ENCODE results near the gene SDCCAG8. TPM values are rescaled to one million over a fixed set of nuclear protein-coding genes. Genes with fewer than 3 reads are reported as not detected.

SDCCAG8 gene
- total RNA-seq, 1 experiment from 2014 or later: 17.2 TPM

DNA sequence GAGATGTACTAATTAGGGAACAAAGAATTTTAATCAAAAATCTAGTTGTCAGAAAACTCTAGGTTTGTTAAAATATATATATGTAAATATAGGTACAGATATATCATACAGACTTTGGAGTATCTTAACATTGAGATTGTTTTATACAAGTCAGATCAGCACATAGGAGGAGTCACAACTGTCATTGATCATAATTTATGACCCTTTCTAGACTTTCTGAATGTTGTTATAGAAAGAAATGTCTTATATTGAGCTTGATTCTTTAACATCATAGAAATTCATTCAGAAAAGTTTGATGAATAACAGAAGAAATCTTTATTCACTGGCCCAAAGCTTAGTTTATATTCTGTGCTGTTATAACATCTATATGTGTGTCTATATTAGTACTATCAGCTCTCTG is 185.8 kb downstream of the SDCCAG8 start:
- no peak overlapping the region for H3K27ac ChIP-seq
- H3K9me3 ChIP-seq (replicated peaks): no peaks in the 10 kb centered on the region
- H3K4me3 ChIP-seq: no peak overlapping the region
- H3K4me1 ChIP-seq (replicated peaks): peaks cover 17% of the 10 kb centered on the region
- DNase-seq (ENCODE audit: low read depth in 1 of 2, low spot score in 2 of 2): no peak
- H3K36me3 ChIP-seq: no peaks in the 10 kb centered on the region
- H3K27me3 ChIP-seq (replicated peaks): no peaks in the 10 kb centered on the region

DNA sequence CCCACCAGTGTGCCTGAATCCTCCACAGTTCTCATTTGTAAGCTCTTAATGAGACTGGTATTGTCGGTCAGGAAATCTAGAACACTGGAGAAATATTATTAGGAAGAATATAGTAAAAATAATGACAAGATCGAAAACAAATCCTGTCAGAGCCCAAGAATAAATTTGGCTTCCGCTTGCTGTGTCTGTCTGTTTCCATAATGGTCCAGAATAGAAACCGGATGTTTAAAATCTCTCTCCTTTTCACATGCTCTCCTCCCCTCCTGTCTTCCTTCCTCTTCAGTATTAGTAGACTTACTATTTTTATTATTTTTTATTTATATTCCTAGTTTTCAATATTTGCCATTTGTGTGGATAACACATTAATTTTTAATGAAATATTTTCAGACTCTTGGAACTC is 187.7 kb downstream of the SDCCAG8 start:
- Histone ChIP-seq H3K36me3 (no peaks in the 10 kb centered on the region), H3K9me3 (replicated peaks) (no peaks in the 10 kb centered on the region), H3K4me3 (no peak overlapping the region), H3K4me1 (replicated peaks) (peaks cover 20% of the 10 kb centered on the region), H3K27me3 (replicated peaks) (no peaks in the 10 kb centered on the region), H3K27ac (no peak overlapping the region)
- DNase-seq (ENCODE audit: low read depth in 1 of 2, low spot score in 2 of 2): no peak

DNA sequence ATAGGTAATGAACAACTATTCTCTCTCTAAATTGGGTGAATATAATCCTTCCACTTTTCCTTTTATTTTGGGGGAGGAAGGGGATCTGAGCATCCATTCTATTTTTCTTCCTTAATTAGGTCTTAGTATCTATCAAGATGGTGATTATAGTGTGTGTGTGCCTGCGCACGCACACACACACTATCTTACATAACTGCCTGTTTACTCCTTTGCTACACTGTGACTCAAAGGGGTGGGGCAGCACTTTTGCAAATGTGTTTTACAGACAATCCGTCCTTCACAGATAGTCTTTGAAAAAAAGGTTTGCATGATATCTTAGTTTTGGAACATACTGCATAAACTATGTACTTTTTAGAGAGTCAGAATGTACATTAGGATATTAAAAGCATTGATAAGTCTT is 191.5 kb downstream of the SDCCAG8 start:
- H3K27me3 ChIP-seq (replicated peaks): no peaks in the 10 kb centered on the region
- no peak for DNase-seq (ENCODE audit: low read depth in 1 of 2, low spot score in 2 of 2)
- H3K27ac ChIP-seq: no peak overlapping the region
- no peak overlapping the region for H3K4me3 ChIP-seq
- H3K36me3 ChIP-seq: no peaks in the 10 kb centered on the region
- H3K4me1 ChIP-seq (replicated peaks): peaks cover 3% of the 10 kb centered on the region; the same call in 1 of the 2 replicates
- no peaks in the 10 kb centered on the region for H3K9me3 ChIP-seq (replicated peaks)

DNA sequence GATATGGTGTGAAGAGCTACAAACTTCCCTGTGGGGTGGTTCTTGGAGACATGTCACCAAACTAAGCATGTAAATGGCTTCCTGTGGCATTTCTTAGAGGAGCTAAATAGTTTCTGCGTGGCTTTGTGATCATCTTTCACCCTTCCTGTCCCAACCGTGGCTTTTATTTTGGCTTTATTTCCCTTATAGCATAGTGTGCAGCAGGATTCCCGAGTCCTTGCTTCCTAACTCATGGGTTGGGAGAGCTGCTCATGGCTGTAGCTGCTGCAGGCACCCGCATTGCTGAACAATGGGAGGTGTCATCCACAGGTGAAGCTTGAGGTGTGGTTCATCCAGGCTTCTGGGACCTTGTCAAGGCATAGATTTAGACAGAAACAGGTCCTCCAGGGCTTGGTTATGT is 192.0 kb downstream of the SDCCAG8 start:
- H3K36me3 ChIP-seq: no peaks in the 10 kb centered on the region; the same call in 1 of the 2 replicates
- no peak overlapping the region for H3K4me3 ChIP-seq
- no peak overlapping the region for H3K27ac ChIP-seq
- H3K27me3 ChIP-seq (replicated peaks): no peaks in the 10 kb centered on the region
- H3K4me1 ChIP-seq (replicated peaks): peaks cover 3% of the 10 kb centered on the region; the same call in 1 of the 2 replicates
- H3K9me3 ChIP-seq (replicated peaks): no peaks in the 10 kb centered on the region
- no peak for DNase-seq (ENCODE audit: low read depth in 1 of 2, low spot score in 2 of 2)

DNA sequence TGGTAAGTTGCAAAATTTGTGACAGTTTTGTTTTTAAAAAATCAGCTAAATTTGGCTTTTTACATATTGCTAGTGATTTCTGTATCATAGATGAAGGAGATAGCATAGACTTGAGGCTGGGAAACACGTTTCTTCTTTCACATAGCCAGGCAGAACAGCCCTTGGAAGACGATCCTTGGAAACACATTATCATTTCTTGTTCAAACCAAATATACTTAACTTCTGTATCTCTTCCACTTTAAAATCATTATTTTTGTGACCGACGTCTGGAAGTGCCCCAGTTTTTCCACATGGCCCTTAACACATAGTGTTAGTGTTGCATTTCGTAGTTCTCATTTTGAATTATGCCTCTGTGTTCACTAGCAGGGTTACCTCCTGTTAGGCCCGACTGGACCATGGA is 193.5 kb downstream of the SDCCAG8 start:
- H3K9me3 ChIP-seq (replicated peaks): no peaks in the 10 kb centered on the region
- DNase-seq (ENCODE audit: low read depth in 1 of 2, low spot score in 2 of 2): no peak
- H3K36me3 ChIP-seq: no peaks in the 10 kb centered on the region; the same call in 1 of the 2 replicates
- no peaks in the 10 kb centered on the region for H3K27me3 ChIP-seq (replicated peaks)
- peaks cover 3% of the 10 kb centered on the region; the same call in 1 of the 2 replicates for H3K4me1 ChIP-seq (replicated peaks)
- no peak overlapping the region for H3K27ac ChIP-seq
- H3K4me3 ChIP-seq: no peak overlapping the region

DNA sequence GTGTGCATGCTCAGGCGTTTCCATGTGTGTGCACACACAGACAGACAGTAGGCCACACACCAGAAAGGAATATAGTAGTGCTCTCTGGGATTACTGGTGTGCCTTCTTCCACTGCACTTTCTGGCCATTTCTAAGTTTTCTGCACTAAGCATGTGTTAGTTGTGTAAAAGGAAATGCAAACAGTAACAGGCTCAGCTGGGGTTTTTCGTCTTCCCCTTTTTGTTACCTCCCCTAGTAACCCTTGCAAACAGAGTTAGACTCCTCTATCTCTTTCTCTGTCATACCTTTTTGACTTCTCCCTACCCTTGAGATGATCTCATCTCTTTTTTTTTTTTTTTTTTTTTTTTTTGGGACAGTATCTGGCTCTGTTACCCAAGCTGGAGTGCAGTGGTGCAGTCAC is 196.3 kb downstream of the SDCCAG8 start:
- Histone ChIP-seq H3K4me3 (no peak overlapping the region), H3K27me3 (replicated peaks) (no peaks in the 10 kb centered on the region), H3K27ac (no peak overlapping the region), H3K36me3 (no peaks in the 10 kb centered on the region; the same call in 1 of the 2 replicates), H3K4me1 (replicated peaks) (peaks cover 3% of the 10 kb centered on the region; the same call in 1 of the 2 replicates), H3K9me3 (replicated peaks) (no peaks in the 10 kb centered on the region)
- DNase-seq (ENCODE audit: low read depth in 1 of 2, low spot score in 2 of 2): no peak

DNA sequence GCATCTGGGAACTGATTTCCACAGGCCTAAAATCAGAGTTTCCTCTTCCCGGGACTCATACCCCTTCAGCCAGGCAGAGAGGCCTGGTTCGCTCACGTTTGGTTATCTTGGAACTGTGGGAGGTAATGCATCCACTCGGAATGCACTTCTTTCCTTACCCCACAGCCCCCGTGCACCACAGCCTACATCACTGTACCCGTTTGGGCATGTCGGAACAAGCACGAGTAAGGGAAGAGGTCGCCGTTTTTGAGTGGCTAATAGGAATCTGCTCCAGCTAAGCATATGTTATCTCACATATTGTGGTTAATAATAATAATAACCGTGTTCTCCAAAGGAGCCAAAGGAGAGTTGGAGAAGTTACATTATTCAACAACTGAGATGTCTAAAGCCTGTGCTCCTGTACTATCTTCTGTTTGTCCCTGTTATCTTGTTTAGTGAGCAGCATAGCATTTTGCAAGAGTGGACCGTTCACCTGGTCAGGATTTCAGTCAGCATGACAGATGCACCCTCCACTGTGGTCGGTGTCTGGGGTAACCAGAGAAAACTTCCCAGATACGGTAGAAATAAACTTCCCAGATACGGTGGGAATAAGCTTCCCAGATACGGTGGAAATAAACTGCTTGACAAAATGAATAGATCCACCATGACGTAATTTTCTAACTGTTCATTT is 198.6 kb downstream of the SDCCAG8 start:
- H3K36me3 ChIP-seq: no peaks in the 10 kb centered on the region; the same call in 1 of the 2 replicates

DNA sequence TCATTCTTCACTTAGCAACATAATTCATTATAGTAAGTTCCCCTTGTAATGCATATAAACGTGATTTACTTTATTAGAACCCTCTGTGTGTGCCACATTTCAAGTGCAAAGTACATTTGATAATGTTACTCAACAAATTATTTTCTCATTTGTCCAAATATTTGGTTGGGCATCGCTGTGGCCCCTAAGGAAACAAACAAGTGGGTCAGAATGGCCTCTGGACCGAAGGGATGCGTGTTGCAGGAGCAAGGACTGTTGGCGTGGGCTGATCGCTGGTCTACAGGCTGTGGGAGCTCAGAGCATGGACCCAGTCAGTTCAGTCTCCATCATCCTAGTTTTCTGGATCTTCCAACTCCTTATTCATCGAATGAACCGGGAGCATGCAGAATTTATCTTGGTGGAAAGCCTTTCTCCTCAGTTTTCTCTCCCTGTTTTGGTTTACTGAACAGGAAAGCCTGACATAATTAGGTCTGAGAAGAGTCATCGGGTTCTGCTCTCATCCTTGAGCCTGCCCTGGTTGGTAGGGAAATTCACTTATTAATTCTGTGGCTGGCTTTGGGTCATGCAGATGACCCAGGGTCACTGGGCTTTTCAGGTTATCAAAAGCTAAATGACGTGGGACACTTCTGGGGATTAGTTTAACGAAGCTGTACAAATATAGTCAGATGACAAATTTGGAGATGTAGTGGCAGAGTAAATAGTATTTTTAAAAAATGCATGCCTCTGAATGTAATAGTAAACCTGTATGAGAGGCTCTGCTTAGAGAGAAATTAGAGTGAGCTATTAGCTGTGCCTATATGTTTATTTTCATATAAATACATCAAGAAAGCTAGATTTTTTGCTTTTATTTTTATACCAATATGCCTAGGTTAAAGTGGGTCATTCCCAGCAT is 200.2 kb downstream of the SDCCAG8 start:
- Histone ChIP-seq H3K27ac (no peak overlapping the region), H3K27me3 (replicated peaks) (no peaks in the 10 kb centered on the region), H3K36me3 (no peaks in the 10 kb centered on the region; the same call in 1 of the 2 replicates), H3K4me1 (replicated peaks) (no peaks in the 10 kb centered on the region), H3K9me3 (replicated peaks) (no peaks in the 10 kb centered on the region), H3K4me3 (no peak overlapping the region)
- no peak for DNase-seq (ENCODE audit: low read depth in 1 of 2, low spot score in 2 of 2)

More for the DNA sequence above, 198.6 kb downstream of the SDCCAG8 start:
- Histone ChIP-seq H3K4me1 (replicated peaks) (no peaks in the 10 kb centered on the region), H3K27ac (no peak overlapping the region), H3K27me3 (replicated peaks) (no peaks in the 10 kb centered on the region), H3K4me3 (no peak overlapping the region), H3K9me3 (replicated peaks) (no peaks in the 10 kb centered on the region)
- no peak for DNase-seq (ENCODE audit: low read depth in 1 of 2, low spot score in 2 of 2)

DNA sequence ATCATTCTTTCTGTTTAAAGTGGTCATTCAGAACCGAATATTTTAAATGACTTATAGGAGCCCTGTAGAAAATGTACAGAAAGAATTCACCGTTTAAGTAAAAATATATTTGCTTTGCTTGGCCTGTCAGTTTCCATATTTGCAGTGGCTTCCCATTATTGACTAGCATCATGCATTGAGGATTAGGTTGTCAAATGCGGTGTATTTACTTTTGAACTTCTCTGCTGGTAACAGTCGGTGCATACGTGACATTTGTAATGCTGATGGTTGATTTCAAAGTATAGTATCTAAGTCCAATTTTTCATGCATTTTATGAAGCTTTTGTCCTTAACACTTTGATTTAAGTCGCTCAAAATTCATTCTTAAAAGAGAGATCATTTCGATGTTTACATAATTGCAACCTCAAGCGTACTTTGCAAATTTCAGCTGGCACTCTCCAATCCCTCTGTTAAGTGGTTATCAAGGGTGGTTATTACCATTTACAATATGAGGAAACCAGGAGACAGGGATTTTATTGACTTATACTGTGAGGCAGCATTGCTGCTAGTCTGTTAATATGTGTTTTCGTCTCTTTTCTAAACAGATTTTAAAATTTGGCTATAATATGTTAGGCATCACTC is 201.6 kb downstream of the SDCCAG8 start:
- H3K36me3 ChIP-seq: no peaks in the 10 kb centered on the region; the same call in 1 of the 2 replicates
- no peak overlapping the region for H3K27ac ChIP-seq
- no peak for DNase-seq (ENCODE audit: low read depth in 1 of 2, low spot score in 2 of 2)
- no peaks in the 10 kb centered on the region for H3K9me3 ChIP-seq (replicated peaks)
- H3K4me3 ChIP-seq: no peak overlapping the region
- no peaks in the 10 kb centered on the region for H3K27me3 ChIP-seq (replicated peaks)
- H3K4me1 ChIP-seq (replicated peaks): no peaks in the 10 kb centered on the region

DNA sequence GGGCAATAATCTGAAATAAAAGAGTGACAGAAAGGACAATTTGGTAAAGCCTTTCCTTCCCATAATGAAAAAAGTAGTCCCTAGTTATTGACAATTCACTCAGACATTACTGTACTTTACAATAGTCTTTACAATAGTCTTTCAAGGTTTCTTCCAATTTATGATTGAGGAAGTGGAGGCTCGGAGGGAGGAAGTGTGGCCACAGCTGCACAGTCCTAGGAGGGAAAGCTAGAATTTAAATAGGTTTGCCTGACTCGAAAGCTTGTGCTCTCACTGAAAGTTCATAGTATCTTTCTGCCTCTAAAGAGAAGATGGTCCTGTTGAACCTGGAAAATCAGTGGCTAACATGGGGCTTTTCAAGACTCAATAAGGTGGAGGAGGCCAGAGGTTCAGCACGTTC is 203.2 kb downstream of the SDCCAG8 start:
- no peak overlapping the region for H3K27ac ChIP-seq
- no peaks in the 10 kb centered on the region for H3K27me3 ChIP-seq (replicated peaks)
- no peaks in the 10 kb centered on the region for H3K9me3 ChIP-seq (replicated peaks)
- no peak overlapping the region for H3K4me3 ChIP-seq
- DNase-seq (ENCODE audit: low read depth in 1 of 2, low spot score in 2 of 2): no peak
- no peaks in the 10 kb centered on the region for H3K36me3 ChIP-seq
- no peaks in the 10 kb centered on the region for H3K4me1 ChIP-seq (replicated peaks)

DNA sequence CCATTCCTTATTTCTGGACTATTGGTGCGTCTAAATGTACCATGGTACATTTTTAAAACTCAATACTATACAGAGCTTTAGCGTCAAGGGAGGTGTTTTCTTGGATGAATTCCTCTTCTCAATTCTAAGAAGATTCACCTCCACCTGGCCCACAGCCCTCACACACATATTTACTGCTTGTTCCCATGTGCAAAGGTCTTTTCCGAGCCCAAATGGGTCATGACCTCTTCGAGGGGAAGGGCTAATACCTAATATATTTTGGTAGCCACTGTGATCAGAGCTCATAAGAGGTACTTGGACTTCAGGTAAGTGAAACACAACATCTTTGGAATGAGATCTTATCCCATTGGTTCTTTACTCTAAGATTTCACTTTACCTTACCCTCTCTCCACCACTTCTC is 205.9 kb downstream of the SDCCAG8 start:
- no peak for DNase-seq (ENCODE audit: low read depth in 1 of 2, low spot score in 2 of 2)
- H3K36me3 ChIP-seq: no peaks in the 10 kb centered on the region
- H3K27ac ChIP-seq: no peak overlapping the region
- H3K4me3 ChIP-seq: no peak overlapping the region
- H3K4me1 ChIP-seq (replicated peaks): no peaks in the 10 kb centered on the region
- no peaks in the 10 kb centered on the region for H3K9me3 ChIP-seq (replicated peaks)
- H3K27me3 ChIP-seq (replicated peaks): no peaks in the 10 kb centered on the region

DNA sequence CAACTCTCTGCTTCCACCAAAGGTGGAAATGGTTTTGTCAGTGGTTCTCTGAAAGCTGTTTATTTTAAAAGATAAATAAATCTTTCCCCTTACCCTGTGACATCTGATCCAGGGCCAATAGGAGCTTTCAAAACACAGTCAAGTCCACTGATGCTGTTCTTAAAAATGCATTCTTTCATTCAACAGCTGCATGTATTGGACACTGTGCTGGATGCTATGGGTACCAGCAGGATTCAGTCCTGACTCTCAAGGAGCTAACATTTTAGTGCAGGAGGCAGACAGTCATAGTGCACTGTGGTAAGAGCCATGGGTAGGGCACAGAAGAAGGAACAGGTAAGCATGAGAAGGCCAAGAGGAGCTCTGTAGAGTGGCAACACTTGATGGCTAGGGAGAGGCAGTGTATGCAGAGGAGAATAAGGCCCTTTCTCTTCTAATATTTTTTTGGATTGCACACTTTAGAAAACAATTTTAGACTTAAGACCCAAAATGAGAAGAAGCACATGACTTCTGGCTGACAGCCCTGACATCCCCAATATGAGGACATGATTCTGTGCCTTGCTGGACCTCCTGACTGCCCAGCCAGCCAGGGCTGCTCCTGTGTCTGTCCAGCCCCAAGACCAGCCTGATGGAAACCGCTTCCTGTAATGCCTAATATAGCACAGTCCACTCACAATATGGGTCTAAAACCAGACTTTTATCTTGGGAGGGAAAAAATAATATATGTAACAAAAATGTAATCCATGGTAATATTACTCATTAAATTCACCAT is 207.3 kb downstream of the SDCCAG8 start:
- H3K4me3 ChIP-seq: no peak overlapping the region
- DNase-seq (ENCODE audit: low read depth in 1 of 2, low spot score in 2 of 2): no peak
- no peak overlapping the region for H3K27ac ChIP-seq
- H3K4me1 ChIP-seq (replicated peaks): no peaks in the 10 kb centered on the region
- no peaks in the 10 kb centered on the region for H3K36me3 ChIP-seq
- no peaks in the 10 kb centered on the region for H3K9me3 ChIP-seq (replicated peaks)
- H3K27me3 ChIP-seq (replicated peaks): no peaks in the 10 kb centered on the region

DNA sequence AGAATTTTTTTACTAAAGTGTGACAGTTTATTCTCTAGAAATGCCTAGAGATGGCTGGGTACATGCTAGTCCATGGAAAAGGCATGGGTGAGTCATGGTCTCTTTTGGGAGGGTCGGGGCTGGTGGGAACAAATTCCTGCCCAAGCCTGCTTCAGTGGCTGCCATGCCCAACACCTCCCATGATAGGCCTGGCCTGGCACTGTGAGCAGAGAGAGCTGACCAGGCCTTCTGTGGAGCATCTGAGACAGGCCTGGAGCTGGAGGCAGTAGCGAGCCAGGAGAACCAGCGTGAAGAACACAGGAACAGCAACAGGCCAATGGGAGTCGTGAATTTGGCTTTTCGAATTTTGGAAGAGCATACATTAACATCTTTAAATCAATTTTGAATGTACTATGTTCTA is 209.2 kb downstream of the SDCCAG8 start:
- Histone ChIP-seq H3K4me3 (no peak overlapping the region), H3K27me3 (replicated peaks) (no peaks in the 10 kb centered on the region), H3K27ac (no peak overlapping the region), H3K9me3 (replicated peaks) (no peaks in the 10 kb centered on the region), H3K4me1 (replicated peaks) (no peaks in the 10 kb centered on the region), H3K36me3 (no peaks in the 10 kb centered on the region)
- DNase-seq (ENCODE audit: low read depth in 1 of 2, low spot score in 2 of 2): no peak

Measured in SJSA1 (cell line).